Measurements from ENCODE around the gene ZNF764.

GRCh38 chr16:30551781-30552180 is 6.4 kb downstream of the ZNF764 start:
- no peak for TF ChIP-seq ZNF274 (IDR thresholded peaks at IDR 0.05; ENCODE audit: low read depth, low read length)
- no peak for TF ChIP-seq YY1 (IDR thresholded peaks at IDR 0.05; ENCODE audit: insufficient read depth, insufficient read length)
- no peak for TF ChIP-seq SUZ12 (IDR thresholded peaks at IDR 0.05; ENCODE audit: extremely low read depth, insufficient read depth, insufficient read length)
